H9 (cell line): ENCODE measurements around the gene ALLC. TPM values are rescaled to one million over a fixed set of nuclear protein-coding genes. Genes with fewer than 3 reads are reported as not detected.

Experiments used
- DNase-seq: peaks from one replicate; pipeline ENCODE4 v3.0.0-alpha.2; 2017
- H2AFZ ChIP-seq: one replicate; pipeline ENCODE4 v1.6.1; 2013; ENCODE audit warnings: mild to moderate bottlenecking, low read length, control low read depth, moderate library complexity
- H2AK5ac ChIP-seq: 2 replicates; pipeline ENCODE4 v1.6.1; 2013; ENCODE audit warnings: low read length, control low read depth, mixed read lengths; ENCODE audit not compliant: insufficient read length
- H2BK120ac ChIP-seq: one replicate; pipeline ENCODE4 v1.6.1; 2013; ENCODE audit warnings: low read depth, mild to moderate bottlenecking, low read length, control low read depth, inconsistent platforms; ENCODE audit not compliant: poor library complexity, severe bottlenecking
- H2BK12ac ChIP-seq: 2 replicates; pipeline ENCODE4 v1.6.1; 2013; ENCODE audit warnings: low read length, control low read depth, mixed read lengths, low read depth; ENCODE audit not compliant: insufficient read length
- H2BK15ac ChIP-seq: 2 replicates; pipeline ENCODE4 v1.6.1; 2013; ENCODE audit warnings: low read depth, low read length, control low read depth
- H2BK20ac ChIP-seq: one replicate; pipeline ENCODE4 v1.6.1; 2013; ENCODE audit warnings: low read depth, mild to moderate bottlenecking, low read length, control low read depth, inconsistent platforms; ENCODE audit not compliant: poor library complexity, severe bottlenecking
- H2BK5ac ChIP-seq: 2 replicates; pipeline ENCODE4 v1.6.1; 2013; ENCODE audit warnings: low read length, control low read depth, mixed read lengths; ENCODE audit not compliant: insufficient read length
- H3K14ac ChIP-seq: 2 replicates; pipeline ENCODE4 v1.6.1; 2013; ENCODE audit warnings: low read length, control low read depth; ENCODE audit not compliant: insufficient read depth
- H3K18ac ChIP-seq: 2 replicates; pipeline ENCODE4 v1.6.1; 2013; ENCODE audit warnings: low read depth, mild to moderate bottlenecking, mixed read lengths, low read length, control low read depth; ENCODE audit not compliant: insufficient read length
- H3K23ac ChIP-seq: 2 replicates; pipeline ENCODE4 v1.6.1; 2013; ENCODE audit warnings: low read length, control low read depth, mixed read lengths, low read depth; ENCODE audit not compliant: insufficient read length
- H3K23me2 ChIP-seq: 2 replicates; pipeline ENCODE4 v1.6.1; 2013; ENCODE audit warnings: low read depth, mild to moderate bottlenecking, mixed read lengths, low read length, control low read depth; ENCODE audit not compliant: insufficient read length, poor library complexity, severe bottlenecking
- H3K27ac ChIP-seq: 2 replicates; pipeline ENCODE4 v1.5.1; 2013; ENCODE audit warnings: low read length, control low read depth, mixed read lengths, low read depth; ENCODE audit not compliant: insufficient read length
- H3K27me3 ChIP-seq: 2 replicates; pipeline ENCODE4 v1.6.1; 2013; ENCODE audit warnings: low read length, control low read depth, inconsistent platforms; ENCODE audit not compliant: insufficient read depth
- H3K4ac ChIP-seq: 2 replicates; pipeline ENCODE4 v1.6.1; 2013; ENCODE audit warnings: low read depth, mild to moderate bottlenecking, control low read depth, inconsistent platforms, low read length, moderate library complexity
- H3K4me1 ChIP-seq: 2 replicates; pipeline ENCODE4 v1.6.1; 2013; ENCODE audit warnings: low read length, control low read depth, inconsistent platforms; ENCODE audit not compliant: insufficient read depth
- H3K4me2 ChIP-seq: 2 replicates; pipeline ENCODE4 v1.6.1; 2013; ENCODE audit warnings: low read length, control low read depth, mixed read lengths; ENCODE audit not compliant: insufficient read length, insufficient read depth
- H3K56ac ChIP-seq: 2 replicates; pipeline ENCODE4 v1.6.1; 2013; ENCODE audit warnings: low read depth, mild to moderate bottlenecking, mixed read lengths, low read length, control low read depth; ENCODE audit not compliant: insufficient read length
- H3K79me1 ChIP-seq: 2 replicates; pipeline ENCODE4 v1.6.1; 2013; ENCODE audit warnings: low read depth, mild to moderate bottlenecking, moderate library complexity, low read length, control low read depth, inconsistent platforms; ENCODE audit not compliant: insufficient read depth, poor library complexity, severe bottlenecking
- H3K79me2 ChIP-seq: 2 replicates; pipeline ENCODE4 v1.6.1; 2013; ENCODE audit warnings: low read length, control low read depth, inconsistent platforms; ENCODE audit not compliant: insufficient read depth
- H3K9ac ChIP-seq: 2 replicates; pipeline ENCODE4 v1.6.1; 2013; ENCODE audit warnings: low read length, control low read depth, mixed read lengths; ENCODE audit not compliant: insufficient read length; ENCODE audit errors: extremely low read depth
- H3K9me3 ChIP-seq: one replicate; pipeline ENCODE4 v1.6.1; 2013; ENCODE audit warnings: low read depth, low read length, inconsistent platforms; ENCODE audit not compliant: control insufficient read depth
- H3T11ph ChIP-seq: one replicate; pipeline ENCODE4 v1.6.1; 2013; ENCODE audit warnings: mild to moderate bottlenecking, low read length, control low read depth, inconsistent platforms
- H4K20me1 ChIP-seq: one replicate; pipeline ENCODE4 v1.6.1; 2013; ENCODE audit not compliant: control insufficient read depth, insufficient read length, insufficient read depth
- H4K5ac ChIP-seq: 2 replicates; pipeline ENCODE4 v1.6.1; 2013; ENCODE audit warnings: low read depth, mild to moderate bottlenecking, mixed read lengths, low read length, control low read depth; ENCODE audit not compliant: insufficient read length
- H4K8ac ChIP-seq: replicated peaks from 2 replicates; pipeline ENCODE4 v1.6.1; 2013; ENCODE audit warnings: low read length, control low read depth, mixed read lengths, low read depth; ENCODE audit not compliant: insufficient read length
- H4K91ac ChIP-seq: 2 replicates; pipeline ENCODE4 v1.6.1; 2013; ENCODE audit warnings: low read depth, mild to moderate bottlenecking, moderate library complexity, mixed read lengths, low read length, control low read depth; ENCODE audit not compliant: insufficient read length
- H3K27ac Mint-ChIP-seq, 3 experiments: 2 replicates in 2 of 3; 3 replicates in 1 of 3; pipeline ENCODE4 v1.8.0; 2020 to 2021; ENCODE audit warnings: mixed read lengths in 3 of 3, mild to moderate bottlenecking in 1 of 3, moderate library complexity in 1 of 3
- H3K27me3 Mint-ChIP-seq: 2 replicates; pipeline ENCODE4 v1.8.0; 2021; ENCODE audit warnings: low read depth, mild to moderate bottlenecking, moderate library complexity, mixed read lengths
- H3K36me3 Mint-ChIP-seq, 3 experiments: 2 replicates in 2 of 3; 3 replicates in 1 of 3; pipeline ENCODE4 v1.8.0; 2020 to 2021; ENCODE audit warnings: low read depth in 3 of 3, mixed read lengths in 3 of 3; ENCODE audit not compliant: insufficient read depth in 1 of 3
- H3K4me1 Mint-ChIP-seq, 2 experiments: 2 replicates each; pipeline ENCODE4 v1.8.0; 2020; ENCODE audit warnings: mixed read lengths in 2 of 2
- H3K4me3 Mint-ChIP-seq, 2 experiments: 2 replicates in 1 of 2; 3 replicates in 1 of 2; pipeline ENCODE4 v1.8.0; 2020 to 2021; ENCODE audit warnings: mild to moderate bottlenecking in 2 of 2, mixed read lengths in 2 of 2, moderate library complexity in 1 of 2
- H3K9me3 Mint-ChIP-seq, 2 experiments: 2 replicates in 1 of 2; 3 replicates in 1 of 2; pipeline ENCODE4 v1.8.0; 2020; ENCODE audit warnings: mild to moderate bottlenecking in 2 of 2, mixed read lengths in 2 of 2, moderate library complexity in 1 of 2
- CTCF ChIP-seq: fragments of 200-600 bp; sonication (generic); conservative IDR thresholded peaks from 3 replicates; pipeline ENCODE4 v1.8.0; 2021; ENCODE audit warnings: antibody characterized with exemption, mild to moderate bottlenecking
- WGBS: extraction: QIAGEN DNeasy Blood & Tissue Kit; methylation state at CpG from one replicate; pipeline ENCODE4 v1.1.7; 2013; ENCODE audit warnings: missing lambda C conversion rate, low lambda C conversion rate, mixed read lengths; ENCODE audit not compliant: insufficient read length; ENCODE audit errors: extremely low coverage; 5-methylcytosine and 5-hydroxymethylcytosine counted together
- total RNA-seq: library from RNA; stranded (reverse); gene quantifications from 2 replicates; pipeline ENCODE4 v1.2.1, GENCODE V29; 2021

The ALLC gene
- total RNA-seq, 1 experiment from 2014 or later: not detected

GRCh38 chr2:3625186-3625585 lies 32.8 kb upstream of the ALLC start:
- H3K79me2 ChIP-seq: no peaks in the 10 kb centered on the region
- no peaks in the 10 kb centered on the region for H3K36me3 Mint-ChIP-seq
- no peak overlapping the region for H3K27ac Mint-ChIP-seq
- no peak overlapping the region for H3K18ac ChIP-seq
- H3K27me3 Mint-ChIP-seq: peaks cover 4% of the 10 kb centered on the region
- H2BK5ac ChIP-seq: no peak overlapping the region
- no peak overlapping the region for H3K4me2 ChIP-seq
- no peaks in the 10 kb centered on the region for H3K23me2 ChIP-seq
- no peak overlapping the region for H3K9ac ChIP-seq
- DNase-seq: no peak
- H3K4me1 ChIP-seq: no peaks in the 10 kb centered on the region
- peaks cover 12% of the 10 kb centered on the region in 2 experiments for H3K4me1 Mint-ChIP-seq
- no peak overlapping the region for H4K8ac ChIP-seq
- H2BK12ac ChIP-seq: no peak overlapping the region
- no peaks in the 10 kb centered on the region for H4K20me1 ChIP-seq
- no peak overlapping the region for H3K4me3 Mint-ChIP-seq
- H3K23ac ChIP-seq: no peak overlapping the region
- H3K4ac ChIP-seq: no peak overlapping the region
- no peak overlapping the region for H3K27ac ChIP-seq
- no peak overlapping the region for H2BK20ac ChIP-seq
- no peaks in the 10 kb centered on the region for H3K27me3 ChIP-seq
- no peak overlapping the region for H3K14ac ChIP-seq
- no peak overlapping the region for H2BK120ac ChIP-seq
- H2BK15ac ChIP-seq: no peak overlapping the region
- no peaks in the 10 kb centered on the region for H3K9me3 ChIP-seq
- no peaks in the 10 kb centered on the region for H3K79me1 ChIP-seq
- H2AFZ ChIP-seq: no peak overlapping the region
- no CpG with 5 or more reads among the region's 8 CpGs for WGBS
- H3T11ph ChIP-seq: no peak overlapping the region
- H3K9me3 Mint-ChIP-seq: peaks cover 11 to 12% of the 10 kb centered on the region in 2 experiments; a peak in 4 of 5 replicates
- no peak overlapping the region for H4K5ac ChIP-seq
- H3K56ac ChIP-seq: no peak overlapping the region
- H4K91ac ChIP-seq: no peak overlapping the region
- no peak for TF ChIP-seq CTCF
- H2AK5ac ChIP-seq: no peak overlapping the region
